Smooth muscle cell (in vitro differentiated cells): ENCODE data around the gene TLK1. TPM values are rescaled to one million over a fixed set of nuclear protein-coding genes. Genes with fewer than 3 reads are reported as not detected.

Experiments
- DNase-seq: peaks from one replicate; lab custom pipeline; 2025; ENCODE audit not compliant: unreplicated experiment; lab: John Stamatoyannopoulos, UW
- H2AFZ ChIP-seq: fragments of 200-600 bp; sonication (generic); 2 replicates; pipeline ENCODE4 v1.6.0; 2016; ENCODE audit warnings: antibody characterized with exemption, low read depth, mild to moderate bottlenecking
- H3F3A ChIP-seq: fragments of 200-600 bp; sonication (generic); 2 replicates; pipeline ENCODE4 v1.6.0; 2017; ENCODE audit warnings: antibody characterized with exemption, low read depth
- H3K27ac ChIP-seq: fragments of 200-600 bp; sonication (generic); 2 replicates; pipeline ENCODE4 v1.5.1; 2016; ENCODE audit warnings: low read depth, mild to moderate bottlenecking
- H3K27me3 ChIP-seq: fragments of 200-600 bp; sonication (generic); 2 replicates; pipeline ENCODE4 v1.6.1; 2016; ENCODE audit warnings: low read depth, mild to moderate bottlenecking
- H3K36me3 ChIP-seq: fragments of 200-600 bp; sonication (generic); 2 replicates; pipeline ENCODE4 v1.5.1; 2016; ENCODE audit warnings: low read depth
- H3K4me1 ChIP-seq: fragments of 200-600 bp; sonication (generic); 2 replicates; pipeline ENCODE4 v1.5.1; 2016; ENCODE audit warnings: low read depth
- H3K4me2 ChIP-seq: fragments of 200-600 bp; sonication (generic); 2 replicates; pipeline ENCODE4 v1.6.0; 2016; ENCODE audit warnings: mild to moderate bottlenecking
- H3K4me3 ChIP-seq: fragments of 200-600 bp; sonication (generic); 2 replicates; pipeline ENCODE4 v1.5.1; 2016; ENCODE audit warnings: mild to moderate bottlenecking
- H3K79me2 ChIP-seq: fragments of 200-600 bp; sonication (generic); 2 replicates; pipeline ENCODE4 v1.6.0; 2016; ENCODE audit warnings: low read depth, mild to moderate bottlenecking
- H3K9ac ChIP-seq: fragments of 200-600 bp; sonication (generic); 2 replicates; pipeline ENCODE4 v1.6.0; 2016; ENCODE audit warnings: low read depth
- H3K9me3 ChIP-seq: fragments of 200-600 bp; sonication (generic); replicated peaks from 2 replicates; pipeline ENCODE4 v1.5.1; 2016; ENCODE audit warnings: low read depth
- H4K20me1 ChIP-seq: fragments of 200-600 bp; sonication (generic); 2 replicates; pipeline ENCODE4 v1.6.0; 2016; ENCODE audit warnings: low read depth
- CTCF ChIP-seq: fragments of 200-600 bp; sonication (generic); IDR thresholded peaks from 2 replicates; pipeline ENCODE4 v1.5.1; 2017; ENCODE audit warnings: borderline replicate concordance, mild to moderate bottlenecking, antibody characterized with exemption; ENCODE audit not compliant: insufficient read depth, poor library complexity, severe bottlenecking
- WGBS: methylation state at CpG from one replicate; pipeline ENCODE4 v1.1.7; 2016; ENCODE audit warnings: low lambda C conversion rate; 5-methylcytosine and 5-hydroxymethylcytosine counted together
- polyA plus RNA-seq: library from polyadenylated mRNA; unstranded; fragments of >200 nt; fragmentation: Nextera tagmentation; extraction: Ambion mirVana; gene quantifications from 2 replicates; pipeline ENCODE4 v1.2.1, GENCODE V29; 2016
- total RNA-seq: library from RNA; depleted of rRNA; stranded (reverse); fragments of >200 nt; gene quantifications from 2 replicates; pipeline ENCODE4 v1.2.3, GENCODE V29; 2014

The TLK1 gene
- total and polyA plus RNA-seq, 2 experiments from 2014 or later = 3.2 to 20.0 TPM

GRCh38 chr2:170969872-170970496 is 190.7 kb downstream of the TLK1 start:
- WGBS = 93% methylated on average over 10 of the region's 10 CpGs
- Histone ChIP-seq H3K27ac (no peak overlapping the region), H3K9ac (no peak overlapping the region), H4K20me1 (peaks cover 18% of the 10 kb centered on the region), H3K4me2 (no peak overlapping the region), H3K4me3 (no peak overlapping the region), H3K79me2 (no peaks in the 10 kb centered on the region), H3K36me3 (peaks cover 10% of the 10 kb centered on the region), H3K9me3 (no peaks in the 10 kb centered on the region), H3F3A (peaks cover 23% of the 10 kb centered on the region), H3K27me3 (no peaks in the 10 kb centered on the region), H2AFZ (no peak overlapping the region), H3K4me1 (no peaks in the 10 kb centered on the region)
- no peak for TF ChIP-seq CTCF
- no peak for DNase-seq

GRCh38 chr2:170969030-170969429 is 191.7 kb downstream of the TLK1 start:
- H3K9me3 ChIP-seq = no peaks in the 10 kb centered on the region
- no peak overlapping the region for H3K4me3 ChIP-seq
- no peak overlapping the region for H3K27ac ChIP-seq
- H3K4me1 ChIP-seq = no peaks in the 10 kb centered on the region
- no peaks in the 10 kb centered on the region for H3K79me2 ChIP-seq
- peaks cover 23% of the 10 kb centered on the region for H3F3A ChIP-seq
- H4K20me1 ChIP-seq = peaks cover 18% of the 10 kb centered on the region
- H3K36me3 ChIP-seq = peaks cover 10% of the 10 kb centered on the region
- no peaks in the 10 kb centered on the region for H3K27me3 ChIP-seq
- H2AFZ ChIP-seq = no peak overlapping the region
- H3K4me2 ChIP-seq = no peak overlapping the region
- DNase-seq = no peak
- WGBS = 98% methylated on average over 2 of the region's 2 CpGs
- no peak for TF ChIP-seq CTCF
- no peak overlapping the region for H3K9ac ChIP-seq

- Histone ChIP-seq H2AFZ (no peak overlapping the region), H3K36me3 (peaks cover 15% of the 10 kb centered on the region), H3K9ac (no peak overlapping the region), H3K4me2 (no peak overlapping the region), H3K27ac (no peak overlapping the region), H3K79me2 (no peaks in the 10 kb centered on the region), H4K20me1 (peaks cover 18% of the 10 kb centered on the region), H3K9me3 (no peaks in the 10 kb centered on the region), H3K4me3 (no peak overlapping the region), H3K27me3 (no peaks in the 10 kb centered on the region), H3F3A (peaks cover 23% of the 10 kb centered on the region), H3K4me1 (no peaks in the 10 kb centered on the region)
- 83% methylated on average over 12 of the region's 12 CpGs for WGBS
- no peak for DNase-seq
- TF ChIP-seq CTCF = no peak
These were observed 192.3 kb downstream of the TLK1 start for GRCh38 chr2:170968205-170969003.

GRCh38 chr2:170967553-170967952 is 193.1 kb downstream of the TLK1 start:
- no peak for TF ChIP-seq CTCF
- no peak overlapping the region for H3K9ac ChIP-seq
- no peaks in the 10 kb centered on the region for H3K4me1 ChIP-seq
- H3K4me3 ChIP-seq = no peak overlapping the region
- 92% methylated on average over 5 of the region's 5 CpGs for WGBS
- peaks cover 18% of the 10 kb centered on the region for H3F3A ChIP-seq
- peaks cover 18% of the 10 kb centered on the region for H4K20me1 ChIP-seq
- H2AFZ ChIP-seq = no peak overlapping the region
- no peaks in the 10 kb centered on the region for H3K79me2 ChIP-seq
- H3K36me3 ChIP-seq = peaks cover 20% of the 10 kb centered on the region
- no peaks in the 10 kb centered on the region for H3K9me3 ChIP-seq
- no peaks in the 10 kb centered on the region for H3K27me3 ChIP-seq
- DNase-seq = no peak
- no peak overlapping the region for H3K4me2 ChIP-seq
- H3K27ac ChIP-seq = no peak overlapping the region
